IMR-90 (cell line): ENCODE results near the gene DNAH3. TPM values are rescaled to one million over a fixed set of nuclear protein-coding genes. Genes with fewer than 3 reads are reported as not detected.
"Not testable (repeated sequence)": the region's sequence is repeated elsewhere in the genome, so short reads cannot be mapped to it uniquely, and the experiment has no call there.

ENCODE experiments used
- ATAC-seq: fragments of 200-7000 bp; cut with Tn5 transposase; 2 replicates; pipeline ENCODE4 v1.9.1; 2020; ENCODE audit warnings: low read depth, mild to moderate bottlenecking, moderate library complexity
- BruUV-seq: library from RNA; stranded (reverse); fragments of 400-500 nt; replicated peaks from 2 replicates; lab custom pipeline; 2021; lab: Mats Ljungman, UMichigan
- CTCF ChIA-PET: fragments of 300-600 bp; formaldehyde crosslinking; extraction: SDS; loops from one replicate; lab custom pipeline; 2021; ENCODE audit warnings: antibody characterized with exemption; lab: Yijun Ruan, JAX
- POLR2A ChIA-PET: fragments of 300-600 bp; sonication (Branson Sonifier 250); formaldehyde crosslinking; loops from one replicate; lab custom pipeline; 2022; ENCODE audit warnings: antibody characterized with exemption; ENCODE audit not compliant: unreplicated experiment; lab: Charles Lee
- DNase-seq: peaks from one replicate; pipeline ENCODE4 v3.0.0; 2013
- H2AFZ ChIP-seq: replicated peaks from 2 replicates; pipeline ENCODE3; 2013; ENCODE audit warnings: low read length, mild to moderate bottlenecking; ENCODE audit not compliant: poor library complexity
- H2AK5ac ChIP-seq: 2 replicates; pipeline ENCODE4 v1.6.1; 2013; ENCODE audit warnings: low read depth, low read length, inconsistent platforms
- H2AK9ac ChIP-seq: replicated peaks from 2 replicates; pipeline ENCODE3; 2013; ENCODE audit warnings: mild to moderate bottlenecking, low read depth, low read length, moderate library complexity; ENCODE audit not compliant: poor library complexity
- H2BK120ac ChIP-seq: 2 replicates; pipeline ENCODE4 v1.6.1; 2013; ENCODE audit warnings: low read depth, low read length, inconsistent platforms
- H2BK15ac ChIP-seq: 3 replicates; pipeline ENCODE4 v1.6.1; 2013; ENCODE audit warnings: low read depth, low read length, inconsistent platforms
- H2BK20ac ChIP-seq: 2 replicates; pipeline ENCODE4 v1.6.1; 2013; ENCODE audit warnings: low read depth, mild to moderate bottlenecking, inconsistent platforms, low read length, moderate library complexity
- H2BK5ac ChIP-seq: 2 replicates; pipeline ENCODE4 v1.6.1; 2013; ENCODE audit warnings: mild to moderate bottlenecking, low read depth, low read length, inconsistent platforms; ENCODE audit not compliant: poor library complexity, severe bottlenecking
- H3K14ac ChIP-seq: replicated peaks from 2 replicates; pipeline ENCODE4 v1.6.1; 2013; ENCODE audit warnings: low read depth, low read length, inconsistent platforms
- H3K18ac ChIP-seq: 2 replicates; pipeline ENCODE4 v1.6.1; 2013; ENCODE audit warnings: low read depth, low read length, control low read depth
- H3K23ac ChIP-seq: 2 replicates; pipeline ENCODE4 v1.6.1; 2013; ENCODE audit warnings: low read depth, low read length, inconsistent platforms
- H3K27ac ChIP-seq: 2 replicates; pipeline ENCODE4 v1.5.1; 2013; ENCODE audit warnings: mild to moderate bottlenecking, control low read depth, low read length; ENCODE audit not compliant: insufficient read depth
- H3K27me3 ChIP-seq: 2 replicates; pipeline ENCODE4 v1.6.1; 2013; ENCODE audit warnings: low read length; ENCODE audit not compliant: control insufficient read depth, insufficient read depth
- H3K36me3 ChIP-seq: 2 replicates; pipeline ENCODE4 v1.6.1; 2013; ENCODE audit warnings: low read length, mixed read lengths; ENCODE audit not compliant: control insufficient read depth, insufficient read depth
- H3K4ac ChIP-seq: 2 replicates; pipeline ENCODE4 v1.6.1; 2013; ENCODE audit warnings: low read depth, low read length, inconsistent platforms
- H3K4me1 ChIP-seq: 2 replicates; pipeline ENCODE4 v1.6.1; 2013; ENCODE audit warnings: low read length, mixed read lengths; ENCODE audit not compliant: control insufficient read depth, insufficient read depth
- H3K4me2 ChIP-seq: 2 replicates; pipeline ENCODE4 v1.6.1; 2013; ENCODE audit warnings: low read depth, mild to moderate bottlenecking, control low read depth, low read length, moderate library complexity
- H3K4me3 ChIP-seq: 2 replicates; pipeline ENCODE4 v1.5.1; 2013; ENCODE audit warnings: low read depth, mild to moderate bottlenecking, control low read depth, low read length, moderate library complexity; ENCODE audit not compliant: insufficient read depth
- H3K56ac ChIP-seq: 2 replicates; pipeline ENCODE4 v1.6.1; 2013; ENCODE audit warnings: low read length, inconsistent platforms; ENCODE audit not compliant: insufficient read depth; ENCODE audit errors: extremely low read depth
- H3K79me1 ChIP-seq, 2 experiments: 2 replicates each; pipeline ENCODE4 v1.6.1; 2013; ENCODE audit warnings: low read length in 2 of 2, inconsistent platforms in 1 of 2, low read depth in 1 of 2
- H3K9ac ChIP-seq: 2 replicates; pipeline ENCODE4 v1.6.1; 2013; ENCODE audit warnings: low read depth, low read length, control low read depth
- H3K9me1 ChIP-seq: 2 replicates; pipeline ENCODE4 v1.6.1; 2013; ENCODE audit warnings: low read length, inconsistent platforms; ENCODE audit not compliant: insufficient read depth
- H3K9me3 ChIP-seq: 2 replicates; pipeline ENCODE4 v1.6.1; 2013; ENCODE audit warnings: low read length; ENCODE audit not compliant: control insufficient read depth, insufficient read depth
- H4K20me1 ChIP-seq: 2 replicates; pipeline ENCODE4 v1.6.1; 2013; ENCODE audit warnings: low read length, inconsistent platforms; ENCODE audit not compliant: insufficient read depth
- H4K5ac ChIP-seq: 2 replicates; pipeline ENCODE4 v1.6.1; 2013; ENCODE audit warnings: mild to moderate bottlenecking, low read depth, low read length, control low read depth
- H4K8ac ChIP-seq, 2 experiments: 2 replicates each; pipeline ENCODE4 v1.6.1; 2013; ENCODE audit warnings: low read depth in 2 of 2, low read length in 2 of 2, control low read depth in 1 of 2, inconsistent platforms in 1 of 2
- H4K91ac ChIP-seq: 2 replicates; pipeline ENCODE4 v1.6.1; 2013; ENCODE audit warnings: low read depth, low read length, inconsistent platforms; ENCODE audit not compliant: insufficient read depth
- WGBS, 2 experiments: methylation state at CpG; one replicate each; pipeline versions ENCODE4 v1.1.5 to v1.1.7; 2013; ENCODE audit warnings: missing lambda C conversion rate in 2 of 2; ENCODE audit not compliant: insufficient read length in 1 of 2; ENCODE audit errors: extremely low coverage in 2 of 2; 5-methylcytosine and 5-hydroxymethylcytosine counted together
- dilution Hi-C: fragments of 300-500 bp; cut with HindIII; formaldehyde crosslinking; loops from one replicate; pipeline ENCODE4 v1.14.3; 2018; ENCODE audit warnings: low sequenced_read_pairs; ENCODE audit not compliant: unreplicated experiment
- in situ Hi-C: fragments of 300-500 bp; cut with MboI; formaldehyde crosslinking; loops from 3 replicates; pipeline ENCODE4 v1.14.3; 2019; ENCODE audit warnings: low sequenced_read_pairs, inconsistent platforms, mixed read lengths
- intact Hi-C: fragments of 100-400 bp; cut with micrococcal nuclease; formaldehyde crosslinking; loops from 2 replicates; pipeline ENCODE4 v1.10.0; 2022
- polyA plus RNA-seq, 3 experiments: library from polyadenylated mRNA; depleted of rRNA; stranded (reverse); fragments of >200 nt; gene quantifications; 2 replicates each; pipeline ENCODE4 v1.2.3, GENCODE V29; 2012; ENCODE audit warnings: low replicate concordance in 1 of 3
- total RNA-seq: library from RNA; depleted of rRNA; stranded (reverse); fragments of >200 nt; gene quantifications from 2 replicates; pipeline ENCODE4 v1.2.3, GENCODE V29; 2012

DNAH3 gene
- total and polyA plus RNA-seq, 2 of the 4 experiments (the other 2 are of a cell fraction) = not detected

DNA sequence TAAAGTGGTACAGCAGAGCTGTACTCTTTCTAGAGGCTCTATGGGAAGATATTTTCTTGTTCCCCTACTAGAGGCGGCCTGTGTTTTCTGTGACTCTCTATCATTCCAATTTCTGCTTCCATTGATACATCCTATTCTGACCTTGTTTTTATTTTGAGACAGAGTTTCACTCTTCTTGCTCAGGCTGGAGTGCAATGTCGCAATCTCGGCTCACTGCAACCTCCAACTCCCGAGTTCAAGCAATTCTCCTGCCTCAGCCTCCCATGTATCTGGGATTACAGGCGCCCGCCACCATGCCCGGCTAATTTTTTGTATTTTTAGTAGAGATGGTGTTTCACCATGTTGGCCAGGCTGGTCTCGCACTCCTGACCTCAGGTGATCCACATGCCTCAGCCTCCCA lies 44.7 kb upstream of the DNAH3 start:
- H3K36me3 ChIP-seq, ATAC-seq, H3K9ac ChIP-seq, POLR2A ChIA-PET, H4K20me1 ChIP-seq, H3K4me1 ChIP-seq, in situ Hi-C loops, H3K56ac ChIP-seq, H3K27ac ChIP-seq, BruUV-seq, H4K8ac ChIP-seq, H3K23ac ChIP-seq, H3K4me3 ChIP-seq, H3K9me1 ChIP-seq, H2AK5ac ChIP-seq, H3K18ac ChIP-seq, H2BK20ac ChIP-seq, H2BK120ac ChIP-seq, H3K14ac ChIP-seq, intact Hi-C loops, H2BK15ac ChIP-seq, H4K91ac ChIP-seq, H2BK5ac ChIP-seq, H3K4me2 ChIP-seq, H2AFZ ChIP-seq, DNase-seq, H2AK9ac ChIP-seq, dilution Hi-C loops, H3K9me3 ChIP-seq, H3K4ac ChIP-seq, H3K79me1 ChIP-seq, H4K5ac ChIP-seq: not testable (repeated sequence)
- peaks cover 21% of the 10 kb centered on the region for H3K27me3 ChIP-seq
- no CpG with 5 or more reads among the region's 8 CpGs for WGBS, 2 experiments
- CTCF ChIA-PET = interaction anchor here (0.9 kb wide), 1 partner anchor 105 kb away, joined by 3 read pairs; no protein-coding TSS in a partner anchor
